SK-N-SH treated with all-trans-retinoic acid at 6 μM for 48 hours (cell line): ENCODE data around the gene FUT1.

Experiments used
- ATAC-seq: fragments of 200-7000 bp; cut with Tn5 transposase; 3 replicates; pipeline ENCODE4 v1.9.1; 2020; ENCODE audit warnings: mild to moderate bottlenecking, moderate library complexity
- ARNTL ChIP-seq: fragments of 450-650 bp; formaldehyde crosslinking; IDR thresholded peaks from 2 replicates; pipeline ENCODE4 v1.5.0; 2020; ENCODE audit warnings: low read depth, mild to moderate bottlenecking, moderate library complexity, borderline replicate concordance
- BACH2 ChIP-seq: fragments of 250-450 bp; sonication (Bioruptor Pico); IDR thresholded peaks from 2 replicates; pipeline ENCODE4 v1.9.0; 2021; ENCODE audit warnings: mild to moderate bottlenecking, borderline replicate concordance
- CREB5 ChIP-seq: fragments of 250-450 bp; sonication (Bioruptor Pico); IDR thresholded peaks from 2 replicates; pipeline ENCODE4 v1.5.1; 2020; ENCODE audit warnings: low read depth, mild to moderate bottlenecking, moderate library complexity
- CSDC2 ChIP-seq: fragments of 250-450 bp; sonication (Bioruptor Pico); IDR thresholded peaks from 2 replicates; pipeline ENCODE4 v1.5.0; 2020; ENCODE audit warnings: mild to moderate bottlenecking, moderate library complexity
- CSRNP3 ChIP-seq: fragments of 250-450 bp; sonication (Bioruptor Pico); IDR thresholded peaks from 2 replicates; pipeline ENCODE4 v1.5.1; 2021; ENCODE audit warnings: mild to moderate bottlenecking, moderate library complexity
- ESRRG ChIP-seq: fragments of 250-450 bp; sonication (Bioruptor Pico); IDR thresholded peaks from 2 replicates; pipeline ENCODE4 v1.6.1; 2021; ENCODE audit warnings: mild to moderate bottlenecking
- GLIS3 ChIP-seq: fragments of 250-450 bp; sonication (Bioruptor Pico); IDR thresholded peaks from 2 replicates; pipeline ENCODE4 v1.5.0; 2020; ENCODE audit warnings: mild to moderate bottlenecking, moderate library complexity
- ISL1 ChIP-seq: fragments of 250-450 bp; sonication (Bioruptor Pico); IDR thresholded peaks from 2 replicates; pipeline ENCODE4 v2.1.2; 2022; ENCODE audit warnings: mild to moderate bottlenecking, moderate library complexity
- OSR1 ChIP-seq: fragments of 250-450 bp; sonication (Bioruptor Pico); IDR thresholded peaks from 2 replicates; pipeline ENCODE4 v1.8.0; 2022; ENCODE audit warnings: moderate library complexity, mild to moderate bottlenecking, inconsistent platforms
- POU6F1 ChIP-seq: fragments of 250-450 bp; sonication (Bioruptor Pico); IDR thresholded peaks from 2 replicates; pipeline ENCODE4 v1.8.0; 2021; ENCODE audit warnings: low read depth, mild to moderate bottlenecking, moderate library complexity, borderline replicate concordance
- PPARA ChIP-seq: fragments of 250-450 bp; sonication (Bioruptor Pico); IDR thresholded peaks from 2 replicates; pipeline ENCODE4 v1.5.0; 2020; ENCODE audit warnings: mild to moderate bottlenecking, borderline replicate concordance
- RARB ChIP-seq: fragments of 250-450 bp; sonication (Bioruptor Pico); IDR thresholded peaks from 2 replicates; pipeline ENCODE4 v1.8.0; 2021; ENCODE audit warnings: mild to moderate bottlenecking, moderate library complexity
- SNAI2 ChIP-seq: fragments of 250-450 bp; sonication (Bioruptor Pico); IDR thresholded peaks from 2 replicates; pipeline ENCODE4 v1.5.0; 2020; ENCODE audit warnings: mild to moderate bottlenecking, moderate library complexity
- TCF4 ChIP-seq: fragments of 250-450 bp; sonication (Bioruptor Pico); IDR thresholded peaks from 2 replicates; pipeline ENCODE4 v1.8.0; 2021; ENCODE audit warnings: mild to moderate bottlenecking, moderate library complexity, borderline replicate concordance
- TOX ChIP-seq: fragments of 250-450 bp; sonication (Bioruptor Pico); IDR thresholded peaks from 2 replicates; pipeline ENCODE4 v1.8.0; 2021; ENCODE audit warnings: mild to moderate bottlenecking, moderate library complexity, borderline replicate concordance
- ZC3H10 ChIP-seq: fragments of 250-450 bp; sonication (Bioruptor Pico); IDR thresholded peaks from 2 replicates; pipeline ENCODE4 v1.5.1; 2021; ENCODE audit warnings: mild to moderate bottlenecking, moderate library complexity
- ZFP3 ChIP-seq: fragments of 250-450 bp; sonication (Bioruptor Pico); IDR thresholded peaks from 2 replicates; pipeline ENCODE4 v1.5.0; 2020; ENCODE audit warnings: mild to moderate bottlenecking, moderate library complexity
- ZFP30 ChIP-seq: fragments of 450-650 bp; formaldehyde crosslinking; IDR thresholded peaks from 2 replicates; pipeline ENCODE4 v1.5.0; 2022; ENCODE audit warnings: mild to moderate bottlenecking, moderate library complexity
- ZNF565 ChIP-seq: fragments of 450-650 bp; formaldehyde crosslinking; conservative IDR thresholded peaks from 2 replicates; pipeline ENCODE4 v1.5.0; 2020; ENCODE audit warnings: low read depth, mild to moderate bottlenecking, moderate library complexity
- ZNF70 ChIP-seq: fragments of 450-650 bp; formaldehyde crosslinking; IDR thresholded peaks from 2 replicates; pipeline ENCODE4 v1.5.0; 2020; ENCODE audit warnings: mild to moderate bottlenecking, moderate library complexity
- ZNF8 ChIP-seq: fragments of 450-650 bp; formaldehyde crosslinking; IDR thresholded peaks from 2 replicates; pipeline ENCODE4 v1.5.0; 2020; ENCODE audit warnings: mild to moderate bottlenecking, moderate library complexity
- TF ChIP-seq, protein P1 (sequence below): fragments of 250-450 bp; sonication (Bioruptor Pico); IDR thresholded peaks from 2 replicates; pipeline ENCODE4 v1.8.0; 2020; ENCODE audit warnings: mild to moderate bottlenecking, moderate library complexity, borderline replicate concordance

The FUT1 gene

DNA sequence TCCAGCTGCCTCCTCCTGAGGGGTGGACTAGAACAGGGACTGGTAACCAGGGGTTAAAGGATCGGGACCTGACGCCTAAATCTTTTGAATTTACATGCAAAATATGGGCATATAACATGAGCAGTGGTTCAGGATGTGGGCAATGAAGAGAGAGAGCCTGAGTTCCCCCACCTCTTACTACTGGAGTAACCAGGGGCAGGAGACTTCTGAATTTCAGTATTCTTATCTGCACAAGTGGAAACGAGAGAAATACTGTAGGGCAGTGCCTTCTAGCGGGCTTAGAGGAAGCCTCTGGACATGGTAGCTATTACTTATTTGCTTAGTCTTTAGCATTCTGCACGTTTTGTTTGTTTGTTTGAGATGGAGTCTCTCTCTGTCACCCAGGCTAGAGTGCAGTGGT lies 32.1 kb upstream of the FUT1 start:
- TF ChIP-seq OSR1 (CRISPR knock-in tag) (no peak), RARB (CRISPR knock-in tag) (no peak), BACH2 (CRISPR knock-in tag) (no peak), ZNF8 (CRISPR knock-in tag) (no peak), ISL1 (CRISPR knock-in tag) (no peak), ZNF70 (CRISPR knock-in tag) (no peak), TCF4 (CRISPR knock-in tag) (no peak), CREB5 (CRISPR knock-in tag) (no peak), ZFP3 (no peak), ZFP30 (CRISPR knock-in tag) (no peak), POU6F1 (CRISPR knock-in tag) (no peak), TOX (CRISPR knock-in tag) (no peak), PPARA (CRISPR knock-in tag) (no peak), CSDC2 (CRISPR knock-in tag) (no peak), CSRNP3 (CRISPR knock-in tag) (no peak)
- TF ChIP-seq, protein P1, sequence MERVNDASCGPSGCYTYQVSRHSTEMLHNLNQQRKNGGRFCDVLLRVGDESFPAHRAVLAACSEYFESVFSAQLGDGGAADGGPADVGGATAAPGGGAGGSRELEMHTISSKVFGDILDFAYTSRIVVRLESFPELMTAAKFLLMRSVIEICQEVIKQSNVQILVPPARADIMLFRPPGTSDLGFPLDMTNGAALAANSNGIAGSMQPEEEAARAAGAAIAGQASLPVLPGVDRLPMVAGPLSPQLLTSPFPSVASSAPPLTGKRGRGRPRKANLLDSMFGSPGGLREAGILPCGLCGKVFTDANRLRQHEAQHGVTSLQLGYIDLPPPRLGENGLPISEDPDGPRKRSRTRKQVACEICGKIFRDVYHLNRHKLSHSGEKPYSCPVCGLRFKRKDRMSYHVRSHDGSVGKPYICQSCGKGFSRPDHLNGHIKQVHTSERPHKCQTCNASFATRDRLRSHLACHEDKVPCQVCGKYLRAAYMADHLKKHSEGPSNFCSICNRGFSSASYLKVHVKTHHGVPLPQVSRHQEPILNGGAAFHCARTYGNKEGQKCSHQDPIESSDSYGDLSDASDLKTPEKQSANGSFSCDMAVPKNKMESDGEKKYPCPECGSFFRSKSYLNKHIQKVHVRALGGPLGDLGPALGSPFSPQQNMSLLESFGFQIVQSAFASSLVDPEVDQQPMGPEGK (CRISPR knock-in tag): no peak

GRCh38 chr19:48780631-48781391 lies 28.4 kb upstream of the FUT1 start:
- TF ChIP-seq SNAI2: no peak
- TF ChIP-seq ZNF565 (CRISPR knock-in tag): no peak
- TF ChIP-seq ZC3H10 (CRISPR knock-in tag): no peak
- TF ChIP-seq, protein P1 (CRISPR knock-in tag): no peak
- no peak for TF ChIP-seq RARB (CRISPR knock-in tag)
- TF ChIP-seq ARNTL (CRISPR knock-in tag): no peak
- TF ChIP-seq GLIS3 (CRISPR knock-in tag): no peak
- TF ChIP-seq TOX (CRISPR knock-in tag): no peak
- TF ChIP-seq CSDC2 (CRISPR knock-in tag): no peak
- TF ChIP-seq PPARA (CRISPR knock-in tag): no peak
- no peak for TF ChIP-seq ZNF8 (CRISPR knock-in tag)
- TF ChIP-seq ZNF70 (CRISPR knock-in tag): no peak
- no peak for TF ChIP-seq CSRNP3 (CRISPR knock-in tag)
- TF ChIP-seq BACH2 (CRISPR knock-in tag): no peak
- TF ChIP-seq OSR1 (CRISPR knock-in tag): no peak
- no peak for TF ChIP-seq ESRRG
- ATAC-seq: no peak; the same call in 2 of the 3 replicates

More for the DNA sequence above, 32.1 kb upstream of the FUT1 start:
- no peak for ATAC-seq
